ENCODE results near the gene VENTX. TPM values are rescaled to one million over a fixed set of nuclear protein-coding genes. Genes with fewer than 3 reads are reported as not detected.

Gene VENTX
- total RNA-seq, 2 donors from 2014 or later = 5.1 to 9.5 TPM

- ATAC-seq (ENCODE audit: insufficient number of reproducible peaks, low FRiP score, low read depth) (no peak), DNase-seq (ENCODE audit: low spot score) (no peak)
- Histone ChIP-seq H3K9me3 (no peaks in the 10 kb centered on the region), H3K4me3 (no peak overlapping the region), H3K27me3 (replicated peaks; ENCODE audit: insufficient read depth) (no peaks in the 10 kb centered on the region), H3K4me1 (ENCODE audit: control insufficient read depth in 1 of 2, low read depth in 2 of 2) (no peaks in the 10 kb centered on the region), H3K27ac (no peak overlapping the region), H3K36me3 (no peaks in the 10 kb centered on the region)
- no peak for TF ChIP-seq CTCF (IDR thresholded peaks at IDR 0.05)
These were observed 11.6 kb downstream of the VENTX start for GRCh38 chr10:133249094-133249780.

GRCh38 chr10:133249975-133250754 is 12.5 kb downstream of the VENTX start:
- H3K4me1 ChIP-seq (ENCODE audit: control insufficient read depth in 1 of 2, low read depth in 2 of 2) = no peaks in the 10 kb centered on the region
- H3K36me3 ChIP-seq = no peaks in the 10 kb centered on the region
- no peak overlapping the region for H3K4me3 ChIP-seq
- no peak overlapping the region for H3K27ac ChIP-seq
- H3K9me3 ChIP-seq = no peaks in the 10 kb centered on the region
- DNase-seq (ENCODE audit: low spot score) (no peak), ATAC-seq (ENCODE audit: insufficient number of reproducible peaks, low FRiP score, low read depth) (no peak)
- no peaks in the 10 kb centered on the region for H3K27me3 ChIP-seq (replicated peaks; ENCODE audit: insufficient read depth)
- no peak for TF ChIP-seq CTCF (IDR thresholded peaks at IDR 0.05)

GRCh38 chr10:133251388-133252222 is 13.9 kb downstream of the VENTX start:
- no peaks in the 10 kb centered on the region for H3K27me3 ChIP-seq (replicated peaks; ENCODE audit: insufficient read depth)
- TF ChIP-seq CTCF (IDR thresholded peaks at IDR 0.05) = no peak
- H3K36me3 ChIP-seq = no peaks in the 10 kb centered on the region
- no peak overlapping the region for H3K27ac ChIP-seq
- no peak for ATAC-seq (ENCODE audit: insufficient number of reproducible peaks, low FRiP score, low read depth)
- no peak overlapping the region for H3K4me3 ChIP-seq
- no peak for DNase-seq (ENCODE audit: low spot score)
- no peaks in the 10 kb centered on the region for H3K4me1 ChIP-seq (ENCODE audit: control insufficient read depth in 1 of 2, low read depth in 2 of 2)
- no peaks in the 10 kb centered on the region for H3K9me3 ChIP-seq

GRCh38 chr10:133252223-133252552 is 14.5 kb downstream of the VENTX start:
- H3K4me1 ChIP-seq (ENCODE audit: control insufficient read depth in 1 of 2, low read depth in 2 of 2) = no peaks in the 10 kb centered on the region
- DNase-seq (ENCODE audit: low spot score) (no peak), ATAC-seq (ENCODE audit: insufficient number of reproducible peaks, low FRiP score, low read depth) (no peak)
- no peak for TF ChIP-seq CTCF (IDR thresholded peaks at IDR 0.05)
- no peak overlapping the region for H3K4me3 ChIP-seq
- H3K27ac ChIP-seq = no peak overlapping the region
- H3K36me3 ChIP-seq = no peaks in the 10 kb centered on the region
- no peaks in the 10 kb centered on the region for H3K9me3 ChIP-seq
- H3K27me3 ChIP-seq (replicated peaks; ENCODE audit: insufficient read depth) = no peaks in the 10 kb centered on the region
